Fibroblast of mammary gland (primary cell): ENCODE data around the gene MTF1.

Experiments used
- DNase-seq: peaks from one replicate; pipeline ENCODE4 v3.0.0-alpha.2; 2010; ENCODE audit warnings: low read depth
- H3K4me3 ChIP-seq: 2 replicates; pipeline ENCODE4 v1.5.1; 2011; ENCODE audit warnings: low read depth, mild to moderate bottlenecking, low read length, moderate library complexity; ENCODE audit not compliant: control insufficient read depth
- CTCF ChIP-seq: conservative IDR thresholded peaks from 2 replicates; pipeline ENCODE4 v1.5.1; 2011; ENCODE audit warnings: low read depth, low read length, inconsistent platforms; ENCODE audit not compliant: control insufficient read depth, insufficient read depth

The MTF1 gene

DNA sequence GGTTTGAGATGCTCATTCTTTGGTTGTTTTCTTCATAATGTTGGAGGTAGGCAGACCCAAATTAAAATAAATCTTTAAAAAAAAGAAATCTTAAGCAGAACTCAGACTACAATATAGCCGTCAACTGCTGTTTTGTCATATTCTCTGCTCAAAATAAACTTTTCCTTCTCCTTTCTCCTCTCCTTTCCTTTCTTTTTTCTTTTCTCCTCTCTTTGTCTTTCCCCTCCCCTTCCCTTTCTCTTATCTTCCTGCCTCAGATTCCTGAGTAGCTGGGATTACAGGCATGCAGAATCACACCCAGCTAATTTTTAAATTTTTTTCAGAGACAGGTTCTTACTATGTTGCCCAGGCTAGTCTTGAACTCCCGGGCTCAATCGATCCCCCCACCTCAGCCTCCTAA, 24.8 kb upstream of the MTF1 start:
- TF ChIP-seq CTCF: no peak
- DNase-seq: no peak
- no peak overlapping the region for H3K4me3 ChIP-seq

DNA sequence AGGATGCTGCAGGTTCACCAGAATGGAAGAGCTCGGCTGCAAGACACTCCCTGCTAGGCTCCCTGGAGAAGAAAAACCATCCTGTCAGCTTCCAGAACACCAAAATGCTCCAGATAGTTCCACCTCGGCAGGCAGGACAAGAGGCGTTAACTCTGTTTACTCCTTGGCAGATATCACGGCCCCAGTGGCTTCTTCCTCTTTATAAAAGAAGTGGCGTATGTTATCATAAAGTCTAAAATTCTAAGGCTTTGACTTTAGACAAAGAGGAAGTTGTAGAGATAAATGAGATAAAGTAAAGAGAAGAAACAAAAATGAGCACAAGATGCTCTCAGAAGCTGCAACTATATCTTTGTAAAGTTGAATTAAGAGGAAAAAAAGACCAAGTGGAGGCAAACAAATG, 24.3 kb upstream of the MTF1 start:
- no peak for TF ChIP-seq CTCF
- no peak for DNase-seq

GRCh38 chr1:37879865-37880264, 20.5 kb upstream of the MTF1 start:
- DNase-seq: no peak
- TF ChIP-seq CTCF: no peak
- no peak overlapping the region for H3K4me3 ChIP-seq

More for the DNA sequence above, 24.3 kb upstream of the MTF1 start:
- H3K4me3 ChIP-seq: no peak overlapping the region

DNA sequence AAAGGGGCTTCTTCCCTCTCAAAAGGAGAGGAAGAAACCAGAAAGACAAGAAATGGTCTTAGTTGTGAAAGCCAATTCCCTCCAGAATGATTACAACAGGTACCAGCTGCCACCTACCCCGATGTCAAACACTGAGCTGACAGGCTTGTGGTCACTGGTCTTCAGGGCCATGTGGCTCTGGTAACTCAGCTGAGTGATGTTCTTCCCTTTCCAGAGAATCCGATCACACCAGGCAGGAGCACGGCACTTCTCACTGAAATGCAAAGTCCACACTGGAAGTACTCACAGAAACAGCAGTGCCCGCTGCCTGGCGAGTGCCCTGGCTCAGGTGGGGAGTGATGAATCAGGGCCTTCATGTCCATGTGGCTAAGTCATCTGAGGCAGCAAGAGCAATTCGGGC, 18.7 kb upstream of the MTF1 start:
- H3K4me3 ChIP-seq: no peak overlapping the region
- TF ChIP-seq CTCF: no peak
- DNase-seq: no peak

DNA sequence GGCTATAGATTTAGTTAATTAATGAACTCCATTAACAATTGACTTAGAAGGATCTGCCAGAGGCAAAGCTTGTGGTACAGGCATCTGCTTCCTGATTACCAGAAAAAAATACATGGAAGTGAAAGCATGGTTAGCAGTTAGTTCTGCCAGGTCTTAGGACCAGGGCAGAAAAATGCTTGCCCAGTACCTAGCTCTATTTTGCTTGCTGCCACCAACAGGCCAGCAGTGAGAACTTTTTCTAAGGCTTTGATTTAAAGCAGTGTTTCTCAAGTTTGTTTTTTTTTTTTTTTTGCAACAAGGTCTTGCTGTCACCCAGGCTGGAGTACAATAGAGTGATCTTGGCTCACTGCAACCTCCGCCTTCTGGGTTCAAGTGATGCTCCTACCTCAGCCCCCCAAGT, 16.4 kb upstream of the MTF1 start:
- H3K4me3 ChIP-seq: no peak overlapping the region
- no peak for TF ChIP-seq CTCF

GRCh38 chr1:37872692-37873091, 13.3 kb upstream of the MTF1 start:
- TF ChIP-seq CTCF: no peak

More for the DNA sequence above, 16.4 kb upstream of the MTF1 start:
- DNase-seq: peak; percentile 19

DNA sequence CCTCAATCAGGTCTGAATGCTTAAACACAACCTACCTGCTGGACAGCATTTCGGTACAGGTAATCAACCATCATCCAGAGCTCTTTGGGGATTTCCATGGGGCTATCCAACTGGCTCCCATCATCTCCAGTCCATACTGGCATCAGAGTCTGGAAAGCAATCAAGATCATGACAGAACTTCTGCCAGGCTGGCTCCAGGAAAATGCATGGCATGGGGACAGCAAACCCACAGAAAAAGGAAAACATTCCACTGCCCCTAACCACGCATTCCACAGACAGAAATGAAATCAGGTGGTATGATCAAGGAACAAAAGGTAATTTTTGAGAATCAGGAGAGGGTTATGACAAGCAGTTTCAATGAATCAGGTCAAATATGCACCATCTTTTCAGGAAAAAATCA, 9.1 kb upstream of the MTF1 start:
- no peak overlapping the region for H3K4me3 ChIP-seq
- DNase-seq: no peak
- TF ChIP-seq CTCF: no peak

More at GRCh38 chr1:37872692-37873091, 13.3 kb upstream of the MTF1 start:
- H3K4me3 ChIP-seq: no peak overlapping the region
- no peak for DNase-seq
